Kidney epithelial cell (primary cell): ENCODE data around the gene ANXA11. TPM values are rescaled to one million over a fixed set of nuclear protein-coding genes. Genes with fewer than 3 reads are reported as not detected.

Source experiments
- DNase-seq: peaks from one replicate; pipeline ENCODE4 v3.0.0-alpha.2; 2010; ENCODE audit warnings: low read depth
- H3K27me3 ChIP-seq: 2 replicates; pipeline ENCODE4 v1.6.0; 2011; ENCODE audit warnings: low read length; ENCODE audit not compliant: control insufficient read depth, insufficient read depth
- H3K36me3 ChIP-seq: 2 replicates; pipeline ENCODE4 v1.5.1; 2011; ENCODE audit warnings: low read length; ENCODE audit not compliant: control insufficient read depth, insufficient read depth
- H3K4me3 ChIP-seq: 2 replicates; pipeline ENCODE4 v1.5.1; 2011; ENCODE audit warnings: low read depth, mild to moderate bottlenecking, control low read depth, low read length
- CTCF ChIP-seq: IDR thresholded peaks from 2 replicates; pipeline ENCODE4 v1.5.1; 2011; ENCODE audit warnings: mild to moderate bottlenecking, moderate library complexity, low read length, control low read depth, inconsistent platforms; ENCODE audit not compliant: insufficient read depth, poor library complexity, severe bottlenecking
- total RNA-seq: library from RNA; depleted of rRNA; stranded (reverse); fragments of >200 nt; gene quantifications from 2 replicates; pipeline ENCODE4 v1.2.3, GENCODE V29; 2015

The ANXA11 gene
- total RNA-seq, 1 donor from 2014 or later = 182 TPM

GRCh38 chr10:80191589-80192270 is 13.6 kb downstream of the ANXA11 start:
- Histone ChIP-seq H3K27me3 (no peaks in the 10 kb centered on the region), H3K36me3 (peaks cover 4% of the 10 kb centered on the region), H3K4me3 (no peak overlapping the region)
- TF ChIP-seq CTCF = no peak
- no peak for DNase-seq

DNA sequence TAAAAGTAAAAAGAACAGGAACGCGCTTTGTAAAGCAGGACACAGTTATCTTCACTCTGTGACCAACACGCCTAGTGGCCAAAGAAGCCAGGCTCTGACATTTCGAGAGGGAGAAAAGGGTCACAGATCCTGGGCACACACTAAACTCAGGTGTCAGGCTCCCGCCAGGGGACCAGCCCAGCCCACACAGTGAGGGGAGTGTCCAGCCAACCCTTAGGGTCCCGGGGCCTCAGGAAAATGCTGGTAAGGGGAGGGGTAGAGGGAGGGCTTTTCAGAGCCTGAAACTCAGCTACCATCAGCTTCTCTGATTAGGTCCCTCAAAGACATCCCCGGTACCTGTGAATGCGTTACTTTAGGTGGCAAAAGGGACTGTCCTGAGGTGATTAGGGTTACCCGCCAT is 16.6 kb downstream of the ANXA11 start:
- Histone ChIP-seq H3K4me3 (no peak overlapping the region), H3K27me3 (no peaks in the 10 kb centered on the region), H3K36me3 (peaks cover 1% of the 10 kb centered on the region)
- no peak for TF ChIP-seq CTCF
- no peak for DNase-seq

DNA sequence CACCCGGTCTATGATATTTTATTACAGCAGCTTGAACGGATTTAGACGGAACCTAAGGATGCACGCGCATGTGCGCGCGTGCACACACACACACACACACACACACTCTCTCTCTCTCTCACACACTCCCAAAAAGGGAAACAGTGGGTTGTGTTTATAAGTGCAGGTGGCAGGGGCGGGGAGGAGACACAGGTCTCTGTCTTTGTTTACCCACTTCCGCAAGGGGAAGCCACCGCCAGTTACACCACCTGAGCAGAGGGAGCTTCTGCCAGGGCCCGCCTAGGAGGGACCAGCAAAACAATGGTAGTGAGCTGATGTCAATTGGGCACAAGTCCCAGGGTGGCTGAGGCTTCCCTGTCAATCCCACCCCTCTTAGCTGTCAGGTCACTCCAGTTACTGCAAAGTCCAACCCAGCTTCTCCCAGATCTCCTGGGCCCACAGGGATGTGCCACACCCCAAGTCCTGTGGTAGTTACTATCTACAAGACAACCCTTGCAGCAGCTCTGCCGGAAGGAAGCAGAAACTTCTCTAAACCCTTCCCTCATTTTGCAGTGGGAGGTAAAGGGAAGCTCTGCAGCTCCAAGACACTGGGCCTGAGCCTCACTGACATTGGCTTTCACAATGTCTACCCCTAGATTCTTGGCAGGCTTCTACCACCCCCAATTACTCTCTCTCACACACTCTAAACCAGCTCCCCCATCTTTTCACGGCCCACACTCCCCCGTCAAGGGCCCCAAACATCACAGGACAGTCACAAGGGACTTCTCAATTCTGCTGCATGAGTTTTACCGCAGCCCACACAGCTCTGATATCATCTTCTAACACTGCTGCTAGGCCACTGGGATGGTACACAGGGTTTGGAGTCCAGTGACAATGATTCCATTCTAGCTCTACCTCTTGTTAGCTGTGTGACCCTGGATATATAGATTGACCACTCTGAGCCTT is 17.6 kb downstream of the ANXA11 start:
- Histone ChIP-seq H3K27me3 (no peaks in the 10 kb centered on the region), H3K4me3 (no peak overlapping the region), H3K36me3 (peaks cover 1% of the 10 kb centered on the region)
- no peak for DNase-seq
- no peak for TF ChIP-seq CTCF

DNA sequence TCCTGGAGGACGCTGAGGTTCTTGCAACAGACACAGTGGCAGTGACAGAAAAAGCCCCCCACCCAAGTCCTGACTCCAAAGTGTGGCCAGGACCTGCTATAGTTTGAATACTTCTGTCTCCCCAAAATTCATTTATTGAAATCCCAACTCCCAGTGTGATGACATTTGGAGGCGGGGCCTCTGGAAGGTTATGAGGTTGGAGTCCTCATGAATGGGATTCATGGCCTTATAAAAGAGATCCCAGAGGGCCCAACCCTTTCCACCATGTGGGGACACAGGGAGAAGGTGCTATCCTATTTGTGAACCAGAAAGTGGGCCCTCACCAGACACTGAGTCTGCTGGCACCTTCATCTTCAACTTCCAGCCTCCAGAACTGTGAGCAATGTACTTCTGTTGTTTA is 18.3 kb downstream of the ANXA11 start:
- TF ChIP-seq CTCF = no peak

GRCh38 chr10:80186364-80187012 is 18.8 kb downstream of the ANXA11 start:
- no peaks in the 10 kb centered on the region for H3K36me3 ChIP-seq
- H3K4me3 ChIP-seq = no peak overlapping the region
- DNase-seq = no peak
- TF ChIP-seq CTCF = no peak
- no peaks in the 10 kb centered on the region for H3K27me3 ChIP-seq

More for the DNA sequence above, 18.3 kb downstream of the ANXA11 start:
- Histone ChIP-seq H3K4me3 (no peak overlapping the region), H3K36me3 (peaks cover 1% of the 10 kb centered on the region), H3K27me3 (no peaks in the 10 kb centered on the region)
- DNase-seq = no peak
